GM18498 (cell line): ENCODE measurements around the gene RNF169.
"Not testable (repeated sequence)": the region's sequence is repeated elsewhere in the genome, so short reads cannot be mapped to it uniquely, and the experiment has no call there.

ENCODE experiments used
- ATAC-seq: cut with Tn5 transposase; IDR thresholded peaks from one replicate; pipeline ENCODE4 v1.9.1; 2021; ENCODE audit warnings: mild to moderate bottlenecking, moderate library complexity; ENCODE audit not compliant: unreplicated experiment

RNF169 gene

DNA sequence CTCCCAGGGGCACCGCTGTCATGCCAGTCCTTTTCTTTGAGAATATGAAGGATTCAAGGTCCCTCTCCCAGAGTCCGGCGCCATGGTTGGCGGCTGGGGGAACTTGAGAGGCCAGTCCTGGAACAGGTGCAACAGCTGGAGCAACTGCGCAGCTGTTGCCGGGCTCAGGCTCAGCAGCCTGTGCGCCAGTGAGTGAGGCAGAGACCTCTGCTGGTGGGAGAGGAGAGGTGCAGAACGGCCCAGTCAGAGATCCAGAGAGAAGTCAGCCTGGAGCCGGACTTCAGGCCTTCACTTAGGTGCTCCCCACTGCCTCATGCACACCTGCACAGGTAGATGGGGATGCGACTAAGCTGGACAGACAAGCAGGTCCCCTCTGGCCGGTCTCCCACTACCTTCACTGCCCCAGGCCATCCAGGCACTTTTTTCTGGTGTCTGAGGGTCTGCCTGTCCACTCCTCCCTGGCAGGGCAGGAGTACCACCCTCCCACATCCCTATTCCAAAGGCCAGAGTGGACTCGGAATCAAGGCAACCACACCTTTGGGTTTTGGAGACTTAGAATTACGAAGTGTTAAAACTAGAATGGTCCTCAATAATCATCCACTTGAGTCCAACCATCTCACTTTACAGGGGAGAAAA lies 22.0 kb upstream of the RNF169 start:
- peak; percentile 89 for ATAC-seq

DNA sequence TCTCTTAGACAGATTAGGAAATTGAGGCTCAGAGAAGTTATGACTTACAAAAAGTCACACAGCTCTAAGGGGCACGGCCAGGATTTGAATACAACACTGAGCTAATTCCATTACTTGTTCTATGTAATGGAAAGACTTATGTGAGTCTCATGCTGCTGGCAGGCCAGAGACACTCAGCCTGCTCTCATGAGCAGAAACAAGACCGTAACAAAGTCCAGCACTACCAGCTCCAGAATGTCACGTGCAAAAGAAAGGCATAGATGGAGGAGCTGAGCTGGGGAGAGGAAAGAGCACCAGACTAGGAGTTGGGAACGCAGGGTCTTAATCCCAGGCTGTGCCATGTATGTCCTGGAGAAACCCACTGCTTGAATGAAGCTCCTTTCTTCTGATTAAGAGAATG lies 19.3 kb upstream of the RNF169 start:
- no peak for ATAC-seq

DNA sequence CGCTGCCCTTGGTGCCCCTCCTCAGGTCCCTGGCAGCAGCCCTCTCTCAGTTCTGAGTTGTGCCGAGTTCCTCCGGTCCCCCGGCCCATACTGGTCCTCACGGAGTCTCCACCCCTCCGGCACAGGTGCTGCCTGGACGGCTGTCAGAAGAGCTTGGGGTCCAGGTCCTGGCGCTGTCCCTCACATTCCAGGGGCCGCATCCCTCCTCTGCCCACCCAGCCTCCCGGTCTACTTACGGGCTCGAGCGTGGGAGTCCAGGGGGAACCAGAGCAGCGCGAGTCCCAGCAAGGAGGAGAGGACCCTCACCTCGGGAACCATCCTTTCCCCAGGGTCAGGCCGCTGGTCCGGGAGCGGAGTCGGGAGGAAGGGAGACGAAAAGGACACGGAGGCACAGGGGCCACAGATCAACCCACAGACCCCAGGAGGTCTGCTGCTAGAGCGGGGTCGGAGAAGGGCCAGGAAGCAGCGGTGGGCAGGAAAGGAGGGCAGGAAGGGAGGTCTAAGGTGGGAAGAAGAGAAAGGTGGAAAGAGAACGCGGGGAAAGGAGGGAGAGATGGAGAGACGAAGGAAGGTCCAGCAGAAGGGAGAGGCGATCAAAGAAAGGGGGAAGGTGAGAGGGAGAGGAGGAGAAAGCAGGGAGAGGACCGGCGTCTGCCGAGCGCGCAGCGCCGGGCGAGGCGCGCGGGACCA lies 17.9 kb upstream of the RNF169 start:
- ATAC-seq, result no peak

DNA sequence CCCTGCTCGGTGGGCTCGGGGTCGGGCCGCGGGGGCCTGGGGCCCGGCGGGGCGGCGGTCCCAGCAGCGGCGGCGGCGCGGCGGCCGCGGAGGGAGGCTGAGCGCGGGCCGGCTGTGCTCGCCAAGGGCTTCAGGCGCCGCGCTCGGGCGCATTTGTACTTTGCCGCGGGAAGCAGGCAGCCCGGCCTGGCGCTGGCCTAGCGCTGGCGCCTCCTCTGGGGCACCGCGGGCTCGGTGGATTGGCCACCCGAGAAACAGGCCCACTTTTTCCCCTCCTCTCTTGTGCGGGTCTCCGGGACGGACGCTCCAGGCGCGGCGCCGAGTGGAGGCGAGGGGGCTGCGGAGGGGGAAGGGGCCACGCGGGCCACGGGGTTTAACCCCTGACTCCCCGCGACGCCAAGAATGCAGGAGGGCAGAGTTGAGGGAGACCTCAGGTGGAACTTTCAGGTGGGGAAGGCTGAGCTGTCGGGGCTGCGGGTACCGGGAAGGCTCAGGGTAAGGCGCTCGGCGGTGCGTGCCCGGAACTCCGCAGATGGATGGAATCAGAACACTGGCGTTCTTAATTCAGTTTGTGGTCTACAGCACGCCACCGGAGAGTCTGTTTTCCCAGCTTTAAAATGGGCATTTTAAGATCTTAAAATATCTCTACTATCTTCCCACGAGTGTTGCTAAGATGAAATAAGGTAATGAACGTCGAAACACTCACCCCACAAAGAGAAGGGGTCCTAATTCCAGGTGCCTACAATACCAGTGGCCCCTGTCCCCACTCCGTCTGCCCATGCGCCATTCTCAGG lies 17.2 kb upstream of the RNF169 start, which contains the start of gene CHRDL2:
Gene CHRDL2 (minus strand): TSS at position 126 of the 794 bp plus-strand sequence. CDS start 538 bp downstream, outside the sequence.
- no peak for ATAC-seq

DNA sequence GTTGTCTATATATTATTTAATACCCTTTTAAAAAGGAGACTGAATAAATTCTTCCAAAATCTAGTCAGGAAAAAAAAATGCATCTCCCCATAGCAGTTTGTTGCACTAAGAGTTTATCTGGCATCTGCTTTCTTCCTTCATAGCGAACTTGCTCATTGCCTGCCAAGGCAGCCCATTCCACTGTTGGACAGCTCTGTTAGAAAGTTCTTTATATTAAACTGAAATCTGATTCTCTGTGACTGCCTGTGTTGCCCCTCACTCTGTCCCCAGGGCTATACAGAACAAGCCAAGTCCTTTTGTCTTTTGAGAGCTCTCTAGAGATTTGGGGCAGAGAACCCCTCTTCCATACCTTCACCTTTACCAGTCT lies 14.1 kb upstream of the RNF169 start:
- ATAC-seq, result no peak

DNA sequence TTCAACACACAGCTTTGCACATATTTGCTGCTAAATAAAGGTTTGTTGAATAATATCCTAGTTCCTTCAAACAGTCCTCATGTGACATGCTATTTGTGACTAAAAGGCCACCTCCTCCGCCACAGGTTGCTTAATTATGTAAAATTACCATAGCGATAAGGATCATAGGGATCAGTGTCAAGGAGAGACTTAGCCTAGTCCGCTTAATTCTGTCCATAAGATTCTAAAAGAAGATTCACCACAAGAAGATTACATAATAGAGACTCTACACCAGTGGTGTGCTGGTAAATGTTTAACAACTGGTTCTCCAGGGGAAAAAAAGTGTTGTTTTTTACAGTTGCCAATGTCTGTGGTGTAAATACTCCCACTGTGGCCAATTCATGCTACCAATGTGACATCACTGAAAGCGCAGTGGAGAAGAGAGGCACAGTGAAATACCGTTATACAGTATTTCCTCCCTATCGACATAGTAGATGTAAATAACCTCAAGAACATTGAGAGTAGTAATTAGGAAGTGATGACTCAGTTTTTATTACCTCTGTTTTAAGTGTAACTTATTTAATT lies 13.2 kb upstream of the RNF169 start:
- no peak for ATAC-seq

DNA sequence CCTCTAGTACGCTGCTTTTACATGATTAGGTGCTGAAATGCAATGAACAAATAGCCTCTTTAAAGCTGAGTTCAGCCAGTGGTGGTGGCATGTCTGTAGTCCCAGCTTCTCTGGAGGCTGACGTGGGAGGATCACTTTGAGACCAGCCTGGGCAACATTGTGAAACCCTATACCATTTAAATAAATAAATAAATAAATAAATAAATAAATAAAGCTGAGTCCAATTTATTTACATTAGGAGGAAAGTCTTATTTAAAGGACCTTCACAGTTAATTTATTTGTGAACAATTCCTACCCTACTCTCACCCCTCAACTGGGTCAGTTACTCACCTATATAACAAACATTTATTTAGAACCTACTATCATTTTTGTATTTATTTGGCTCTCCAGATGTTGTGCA lies 12.6 kb upstream of the RNF169 start:
- ATAC-seq, result no peak

DNA sequence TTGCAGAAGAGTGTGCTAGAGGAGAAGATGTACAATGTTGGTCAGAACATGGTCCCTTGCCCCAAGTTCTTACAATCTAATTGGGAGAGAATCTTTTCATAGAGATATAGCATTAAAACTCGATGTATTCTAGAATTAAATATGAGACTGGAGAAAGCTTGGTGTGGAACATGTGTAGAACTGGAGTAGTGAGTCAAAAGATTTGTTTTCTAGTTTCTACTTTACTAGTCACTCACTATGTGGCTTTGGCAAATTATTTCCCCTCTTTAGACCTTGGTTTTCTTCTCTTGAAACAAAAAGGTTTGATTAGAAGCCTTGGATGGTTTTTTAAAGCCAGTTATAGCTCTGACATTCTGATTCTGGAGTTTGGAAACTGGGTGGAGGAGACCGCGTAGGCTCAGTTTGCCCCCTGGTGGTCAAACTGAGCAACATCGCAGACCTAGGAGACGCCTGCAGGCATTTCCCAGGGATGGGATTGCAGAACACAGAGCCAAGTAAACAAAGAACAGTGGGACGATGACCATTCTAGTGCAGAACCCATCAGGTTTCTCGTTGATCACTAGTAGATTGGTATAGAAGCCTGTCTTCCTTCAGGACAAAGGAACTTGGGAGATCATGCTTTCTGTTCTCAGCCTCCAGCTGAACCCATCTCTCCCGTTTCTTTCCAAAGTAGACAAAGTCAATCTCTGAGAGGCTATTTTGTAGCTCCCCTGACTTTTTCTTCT lies 8.9 kb upstream of the RNF169 start:
- ATAC-seq, result no peak

DNA sequence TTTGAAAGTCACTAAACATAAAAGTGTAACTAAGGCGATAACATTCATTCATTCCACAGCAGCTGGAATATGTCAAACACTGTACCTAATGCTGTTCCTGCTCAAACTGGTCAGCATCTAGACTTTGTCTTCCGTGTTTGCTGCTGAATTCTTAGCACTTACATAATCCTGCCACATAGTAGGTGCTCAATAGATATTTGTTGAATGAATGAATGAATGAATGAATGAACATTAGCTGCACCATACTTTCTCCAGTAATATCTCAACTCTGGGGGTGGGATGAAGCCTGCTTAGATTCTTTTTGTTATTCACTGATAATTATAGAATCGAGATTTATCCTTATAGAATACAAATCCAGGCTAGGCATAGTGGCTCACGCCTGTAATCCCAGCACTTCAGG lies 6.6 kb upstream of the RNF169 start:
- no peak for ATAC-seq

DNA sequence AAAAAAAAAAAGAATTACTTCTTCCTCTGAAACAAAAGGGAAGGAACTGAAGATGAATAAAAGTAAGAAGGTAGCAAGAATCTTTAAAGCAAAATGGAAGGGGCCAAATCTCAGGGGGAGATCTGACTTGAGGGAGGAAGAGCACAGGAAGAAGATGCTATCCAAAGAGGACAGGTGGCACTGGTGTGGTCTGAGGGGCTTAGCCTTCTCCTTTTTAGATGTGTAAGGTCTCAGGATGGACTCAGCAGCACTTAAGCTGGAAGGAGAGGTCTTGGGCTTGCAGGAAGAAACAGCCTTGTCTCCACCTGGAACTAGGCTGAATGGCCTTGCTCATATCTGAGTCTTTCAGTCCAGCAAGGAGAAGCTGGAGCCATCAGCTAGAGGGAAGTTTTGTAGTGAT lies 5.0 kb upstream of the RNF169 start:
- no peak for ATAC-seq

DNA sequence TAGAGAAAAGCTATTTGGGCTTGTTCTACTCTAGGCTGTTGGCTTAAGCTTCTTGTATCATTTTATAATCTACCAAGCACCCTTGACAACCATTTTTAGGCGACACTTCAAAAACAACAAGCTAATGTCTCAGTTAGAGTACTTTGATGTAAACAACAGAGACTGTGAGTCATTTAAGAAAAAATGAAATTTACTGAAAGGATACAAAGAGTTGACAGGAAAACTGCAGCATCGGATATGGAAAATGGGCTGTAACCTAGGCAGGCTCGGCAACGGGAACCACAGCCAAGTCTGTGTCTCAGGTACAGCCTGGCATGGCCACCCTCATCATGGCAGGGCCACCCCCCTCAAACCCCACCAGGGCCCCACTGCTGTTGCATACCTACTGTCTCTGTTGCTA lies 4.4 kb upstream of the RNF169 start:
- ATAC-seq, result no peak

DNA sequence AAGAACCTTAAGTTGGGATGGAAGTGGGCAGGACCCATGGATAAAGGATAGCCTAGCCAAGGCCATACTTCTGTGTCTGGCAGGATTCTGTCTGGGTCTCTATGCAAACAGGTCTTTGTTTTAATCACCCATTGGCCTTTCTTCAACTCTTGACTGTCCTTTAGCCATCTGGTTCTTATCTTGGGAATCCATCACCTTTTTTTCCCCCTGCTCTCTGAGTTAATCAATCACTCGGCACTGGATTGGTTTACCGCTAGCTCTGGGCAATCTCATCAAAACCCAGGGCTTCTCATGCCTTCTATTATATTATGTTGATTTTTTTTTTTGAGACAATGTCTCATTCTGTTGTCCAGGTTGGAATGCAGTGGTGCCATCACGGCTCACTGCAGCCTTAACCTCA lies 1.8 kb upstream of the RNF169 start:
- no peak for ATAC-seq

DNA sequence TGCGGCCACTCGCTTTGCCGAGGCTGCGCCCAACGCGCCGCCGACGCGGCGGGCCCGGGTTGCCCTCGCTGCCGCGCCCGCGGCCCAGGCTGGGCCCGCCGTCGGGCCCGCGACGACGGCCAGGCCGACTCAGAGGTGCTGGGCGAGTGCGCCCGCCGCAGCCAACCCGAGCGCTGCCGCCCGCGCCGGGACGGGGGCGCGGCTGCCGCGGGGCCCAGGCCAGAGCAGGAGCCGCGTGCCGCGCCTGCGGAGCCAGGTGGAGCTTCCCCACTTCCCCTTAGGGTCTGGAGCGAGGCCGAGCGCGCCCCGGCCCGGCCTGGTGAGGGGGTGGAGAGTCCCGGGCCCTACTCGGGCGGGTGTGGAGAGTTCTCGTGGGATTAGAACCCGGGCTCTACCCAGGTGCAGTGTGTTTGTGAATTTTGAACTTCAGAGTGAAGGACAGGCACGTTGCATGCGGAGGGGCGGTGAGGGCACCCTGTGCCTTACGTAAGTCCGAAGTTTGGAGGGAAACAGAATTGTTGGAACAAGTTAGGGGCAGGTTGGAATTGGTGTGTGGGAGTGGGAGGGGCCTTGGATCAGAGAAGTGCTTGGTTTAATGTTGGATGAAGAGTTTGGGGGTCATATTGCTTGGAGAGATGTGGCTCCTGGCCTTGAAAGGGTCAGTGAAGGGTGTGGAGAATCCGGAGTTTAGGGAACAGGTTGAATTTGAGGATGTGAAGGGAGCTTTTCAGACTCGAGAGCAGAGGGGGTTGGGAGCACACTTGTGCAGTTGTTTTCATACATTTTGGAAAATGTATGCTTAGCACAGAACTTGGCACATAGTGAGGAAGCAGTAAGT lies 697 bp downstream of the RNF169 start:
- peak; percentile 59 for ATAC-seq

DNA sequence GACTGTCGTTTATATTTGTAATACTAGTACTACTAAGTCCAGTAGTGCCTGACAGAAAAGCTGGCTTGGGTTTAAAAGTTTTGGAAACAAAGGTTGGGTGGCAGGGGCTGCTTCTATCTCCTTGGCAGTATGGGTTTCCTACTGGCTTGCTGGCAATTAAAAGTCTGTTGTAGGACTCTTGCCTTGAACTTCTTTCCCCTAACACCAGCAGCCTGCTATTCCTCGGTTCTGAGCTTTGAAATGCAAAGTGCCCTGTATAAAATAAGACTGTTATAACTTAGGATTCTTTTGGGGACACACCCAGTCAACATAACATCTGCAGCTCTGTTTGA lies 1.3 kb downstream of the RNF169 start:
- no peak for ATAC-seq

DNA sequence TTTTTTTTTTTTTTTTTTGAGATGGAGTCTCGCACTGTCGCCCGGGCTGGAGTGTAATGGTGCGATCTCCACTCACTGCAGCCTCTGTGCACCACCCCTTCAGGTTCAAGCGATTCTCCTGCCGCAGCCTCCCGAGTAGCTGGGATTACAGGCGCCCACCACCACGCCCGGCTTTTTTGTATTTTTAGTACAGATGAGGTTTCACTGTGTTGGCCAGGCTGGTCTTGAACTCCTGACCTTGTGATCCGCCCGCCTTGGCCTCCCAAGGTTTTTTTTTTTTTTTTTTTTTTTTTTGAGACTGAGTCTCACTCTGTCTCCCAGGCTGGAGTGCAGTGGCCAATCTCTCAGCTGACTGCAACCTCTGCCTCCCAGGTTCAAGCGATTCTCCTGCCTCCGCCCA lies 1.9 kb downstream of the RNF169 start:
- not testable (repeated sequence) for ATAC-seq

DNA sequence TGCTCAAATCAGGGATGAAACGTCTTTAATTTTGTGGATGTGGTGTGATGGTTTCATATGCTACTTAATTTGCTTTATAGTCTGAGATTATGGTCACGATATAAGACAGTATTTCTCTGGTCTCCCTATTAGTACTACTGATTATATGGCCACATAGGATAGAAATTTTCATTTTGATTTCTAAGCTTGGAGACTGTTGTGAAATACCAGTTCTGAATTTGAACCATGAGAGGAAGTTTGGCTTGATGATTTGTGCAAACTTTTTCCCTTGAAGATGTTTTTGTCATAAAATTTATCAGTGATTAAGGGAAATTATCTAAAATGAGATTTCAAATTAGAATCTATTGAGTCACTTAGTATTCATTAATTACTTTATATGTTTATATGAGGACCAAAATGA lies 2.7 kb downstream of the RNF169 start:
- ATAC-seq, result no peak

DNA sequence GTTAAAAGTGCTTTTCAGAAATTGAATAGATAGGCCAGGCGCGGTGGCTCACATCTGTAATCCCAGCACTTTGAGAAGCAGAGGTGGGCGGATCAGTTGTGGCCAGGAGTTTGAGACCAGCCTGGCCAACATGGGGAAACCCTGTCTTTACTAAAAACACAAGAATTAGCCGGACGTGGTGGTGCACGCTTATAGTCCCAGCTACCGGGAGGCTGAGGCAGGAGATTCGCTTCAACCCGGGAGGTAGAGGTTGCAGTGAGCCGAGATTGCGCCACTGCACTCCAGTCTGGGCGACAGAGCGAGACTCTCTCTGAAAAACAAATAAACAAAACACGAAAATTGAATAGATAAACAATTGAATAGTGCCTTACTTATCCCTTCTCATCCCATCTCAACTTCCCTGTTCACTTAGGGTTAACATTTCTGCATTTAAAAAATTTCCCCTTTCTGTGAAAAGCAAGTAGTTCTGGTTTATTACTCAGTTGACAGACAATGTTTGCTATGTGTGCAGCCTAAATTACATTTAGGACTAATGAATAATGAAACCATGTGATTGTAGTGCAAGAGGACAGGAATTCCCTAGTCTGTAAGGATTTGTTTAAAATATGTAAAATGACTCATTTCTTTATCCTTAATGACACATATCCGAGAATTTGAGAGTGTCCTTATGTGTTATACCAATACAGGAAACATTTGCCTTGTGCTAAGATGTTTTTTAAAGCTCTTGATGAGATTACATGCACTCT lies 6.0 kb downstream of the RNF169 start:
- no peak for ATAC-seq

DNA sequence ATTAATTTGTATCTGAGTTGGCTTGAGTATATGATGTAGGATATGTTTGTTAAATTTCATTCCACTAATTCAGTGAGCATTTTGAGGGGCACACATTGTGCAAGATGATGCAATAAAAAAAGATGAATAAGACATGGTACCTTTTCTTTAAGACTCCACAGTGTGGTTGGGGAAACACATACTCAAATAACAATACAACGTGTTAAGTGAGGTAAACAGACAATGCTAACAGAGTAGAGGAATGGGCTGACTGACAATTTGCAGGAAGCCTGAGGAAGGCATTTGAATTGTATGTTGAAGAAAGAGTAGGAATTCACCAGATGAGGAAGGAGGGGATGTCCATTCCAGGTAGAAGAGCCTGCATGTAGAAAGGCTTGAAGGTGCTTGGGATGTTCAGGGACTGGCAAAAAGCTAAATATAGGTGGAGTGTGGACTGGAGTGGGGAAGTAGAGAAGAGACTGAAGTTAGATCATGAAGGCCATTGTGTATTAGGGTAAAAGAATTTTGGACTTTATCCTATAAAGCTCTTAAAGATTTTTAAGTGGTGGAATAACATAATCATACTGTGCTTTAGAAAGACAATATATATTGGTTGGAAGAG lies 6.8 kb downstream of the RNF169 start:
- ATAC-seq, result no peak

DNA sequence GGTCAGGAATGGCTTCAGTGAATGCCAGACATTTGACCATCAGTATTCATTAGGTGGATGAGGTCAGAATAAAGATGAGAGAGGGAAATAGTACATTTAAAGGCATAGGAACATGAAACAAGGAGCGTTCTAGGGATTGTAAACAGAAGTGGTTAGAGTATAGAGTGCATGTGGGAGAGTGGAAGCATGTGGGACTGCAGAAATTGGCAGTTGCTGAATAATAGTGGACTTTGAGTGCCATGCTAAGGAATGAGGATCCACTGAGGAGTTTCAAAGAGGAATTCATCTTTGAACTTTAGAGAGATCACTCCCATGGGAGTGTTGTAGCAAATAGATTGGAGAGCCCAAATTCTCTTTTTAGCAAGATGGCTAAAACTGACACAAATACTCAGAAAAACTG lies 7.9 kb downstream of the RNF169 start:
- ATAC-seq, result no peak
